DLD1 (cell line): ENCODE results near the gene ZNF844.
"Not testable (repeated sequence)": the region's sequence is repeated elsewhere in the genome, so short reads cannot be mapped to it uniquely, and the experiment has no call there.

ENCODE experiments used
- in situ Hi-C: cut with HindIII; loops from 2 replicates; pipeline ENCODE4 v1.10.0; 2017; ENCODE audit warnings: low sequenced_read_pairs

ZNF844 gene

GRCh38 chr19:12064590-12065538 lies at the start of gene ZNF844:
TSS of gene ZNF844 (plus strand) at chr19:12064731. CDS start at chr19:12064874, 143 bp downstream.
- in situ Hi-C loops = no loop called here

- in situ Hi-C loops = no loop called here
Observed at GRCh38 chr19:12015015-12015752, 49.3 kb upstream of the ZNF844 start.

- in situ Hi-C loops = no loop called here
Observed at GRCh38 chr19:12015753-12016116, 48.8 kb upstream of the ZNF844 start.

GRCh38 chr19:12034198-12034597 lies 30.3 kb upstream of the ZNF844 start:
- in situ Hi-C loops = no loop called here

GRCh38 chr19:12034620-12035019 lies 29.9 kb upstream of the ZNF844 start:
- in situ Hi-C loops = no loop called here

GRCh38 chr19:12035220-12036172 lies 29.0 kb upstream of the ZNF844 start, which contains the start of gene ZNF433:
TSS of gene ZNF433 (minus strand) at chr19:12035679. CDS start at chr19:12035539, 140 bp downstream.
- in situ Hi-C loops = no loop called here

- in situ Hi-C loops = no loop called here
Observed at GRCh38 chr19:12042893-12043292, 21.6 kb upstream of the ZNF844 start.

GRCh38 chr19:12043752-12044422 lies 20.6 kb upstream of the ZNF844 start:
- in situ Hi-C loops = no loop called here

- in situ Hi-C loops = no loop called here
Observed at GRCh38 chr19:12047868-12048267, 16.7 kb upstream of the ZNF844 start.

GRCh38 chr19:12052091-12052496 lies 12.4 kb upstream of the ZNF844 start:
- in situ Hi-C loops = no loop called here

GRCh38 chr19:12052497-12053169 lies 11.9 kb upstream of the ZNF844 start, which contains the start of gene ZNF878:
TSS of gene ZNF878 (minus strand) at chr19:12052961. CDS start at chr19:12052801, 160 bp downstream.
- in situ Hi-C loops = no loop called here

GRCh38 chr19:12055784-12056183 lies 8.7 kb upstream of the ZNF844 start:
- in situ Hi-C loops = no loop called here

- in situ Hi-C loops = no loop called here
Observed at GRCh38 chr19:12075538-12076139, 11.1 kb downstream of the ZNF844 start.

GRCh38 chr19:12076331-12076730 lies 11.8 kb downstream of the ZNF844 start:
- in situ Hi-C loops = not testable (repeated sequence)

- in situ Hi-C loops = no loop called here
Observed at GRCh38 chr19:12077375-12077774, 12.8 kb downstream of the ZNF844 start.

- in situ Hi-C loops = not testable (repeated sequence)
Observed at GRCh38 chr19:12083336-12083735, 18.8 kb downstream of the ZNF844 start.

- in situ Hi-C loops = no loop called here
Observed at GRCh38 chr19:12085074-12085818, 20.7 kb downstream of the ZNF844 start.

GRCh38 chr19:12090807-12091206 lies 26.3 kb downstream of the ZNF844 start:
- in situ Hi-C loops = no loop called here
